Mesodermal cell (in vitro differentiated cells): Measurements from ENCODE around the gene TMPRSS9.
"Not testable (repeated sequence)": the region's sequence is repeated elsewhere in the genome, so short reads cannot be mapped to it uniquely, and the experiment has no call there.

ENCODE experiments used
- H3K27ac ChIP-seq: 2 replicates; pipeline ENCODE4 v1.7.0; 2013; ENCODE audit warnings: mild to moderate bottlenecking, low read depth, low read length, moderate library complexity; ENCODE audit not compliant: severe bottlenecking
- H3K36me3 ChIP-seq: 2 replicates; pipeline ENCODE4 v1.7.1; 2013; ENCODE audit warnings: mild to moderate bottlenecking, low read length, moderate library complexity; ENCODE audit not compliant: control insufficient read depth, insufficient read depth
- H3K4me1 ChIP-seq: one replicate; pipeline ENCODE4 v1.7.1; 2013; ENCODE audit warnings: mild to moderate bottlenecking, low read length; ENCODE audit not compliant: insufficient read depth, control insufficient read depth, poor library complexity, severe bottlenecking
- H3K4me3 ChIP-seq: 2 replicates; pipeline ENCODE4 v1.7.0; 2013; ENCODE audit warnings: low read length, control low read depth, mild to moderate bottlenecking; ENCODE audit not compliant: insufficient read depth, poor library complexity, severe bottlenecking; ENCODE audit errors: extremely low read depth
- H3K9me3 ChIP-seq: 2 replicates; pipeline ENCODE4 v1.7.1; 2013; ENCODE audit warnings: mild to moderate bottlenecking, low read length, moderate library complexity; ENCODE audit not compliant: control insufficient read depth
- WGBS, 2 experiments: methylation state at CpG; one replicate each; pipeline ENCODE4 v1.1.5; 2013; ENCODE audit warnings: missing lambda C conversion rate in 2 of 2; ENCODE audit not compliant: insufficient coverage in 2 of 2; 5-methylcytosine and 5-hydroxymethylcytosine counted together

Gene TMPRSS9

GRCh38 chr19:2395293-2395829, 35.3 kb downstream of the TMPRSS9 start:
- H3K4me3 ChIP-seq, H3K27ac ChIP-seq, H3K4me1 ChIP-seq, H3K9me3 ChIP-seq, H3K36me3 ChIP-seq: not testable (repeated sequence)
- WGBS, 2 experiments = 91 to 98% methylated on average over 18 of the region's 18 CpGs

GRCh38 chr19:2397173-2397572, 37.1 kb downstream of the TMPRSS9 start:
- not testable (repeated sequence) for H3K4me1 ChIP-seq, H3K4me3 ChIP-seq, H3K9me3 ChIP-seq, H3K27ac ChIP-seq, H3K36me3 ChIP-seq
- WGBS, 2 experiments = 94 to 100% methylated on average over 4 to 5 of the region's 7 CpGs

- Histone ChIP-seq H3K9me3 (no peaks in the 10 kb centered on the region), H3K36me3 (no peaks in the 10 kb centered on the region), H3K4me3 (no peak overlapping the region), H3K27ac (no peak overlapping the region), H3K4me1 (no peaks in the 10 kb centered on the region)
- 86 to 90% methylated on average over 12 to 14 of the region's 14 CpGs for WGBS, 2 experiments
Observed at GRCh38 chr19:2398735-2399305, 38.8 kb downstream of the TMPRSS9 start.

- Histone ChIP-seq H3K4me3 (no peak overlapping the region), H3K9me3 (no peaks in the 10 kb centered on the region)
- WGBS, 2 experiments = 97 to 100% methylated on average over 4 of the region's 4 CpGs
Observed at GRCh38 chr19:2399582-2399981, 39.5 kb downstream of the TMPRSS9 start.

GRCh38 chr19:2408247-2408646, 48.2 kb downstream of the TMPRSS9 start:
- Histone ChIP-seq H3K36me3 (no peaks in the 10 kb centered on the region), H3K4me3 (no peak overlapping the region), H3K27ac (no peak overlapping the region), H3K4me1 (no peaks in the 10 kb centered on the region), H3K9me3 (peaks cover 10% of the 10 kb centered on the region)
- WGBS, 2 experiments = 87 to 90% methylated on average over 23 to 24 of the region's 25 CpGs

More at GRCh38 chr19:2399582-2399981, 39.5 kb downstream of the TMPRSS9 start:
- no peak overlapping the region for H3K27ac ChIP-seq
- no peaks in the 10 kb centered on the region for H3K4me1 ChIP-seq
- no peaks in the 10 kb centered on the region for H3K36me3 ChIP-seq

- H3K36me3 ChIP-seq = no peaks in the 10 kb centered on the region
- no peak overlapping the region for H3K27ac ChIP-seq
- H3K4me3 ChIP-seq = no peak overlapping the region
- 98% methylated on average over 4 to 6 of the region's 7 CpGs for WGBS, 2 experiments
- H3K9me3 ChIP-seq = peaks cover 10% of the 10 kb centered on the region
- H3K4me1 ChIP-seq = no peaks in the 10 kb centered on the region
Observed at GRCh38 chr19:2409352-2409912, 49.4 kb downstream of the TMPRSS9 start.

- H3K9me3 ChIP-seq = peaks cover 10% of the 10 kb centered on the region
- no peak overlapping the region for H3K4me3 ChIP-seq
- H3K36me3 ChIP-seq = no peaks in the 10 kb centered on the region
- no peak overlapping the region for H3K27ac ChIP-seq
- H3K4me1 ChIP-seq = no peaks in the 10 kb centered on the region
- WGBS, 2 experiments = 93 to 95% methylated on average over 7 of the region's 7 CpGs
Observed at GRCh38 chr19:2410023-2410422, 50.0 kb downstream of the TMPRSS9 start.

- Histone ChIP-seq H3K27ac (no peak overlapping the region), H3K9me3 (peaks cover 10% of the 10 kb centered on the region), H3K36me3 (no peaks in the 10 kb centered on the region), H3K4me1 (no peaks in the 10 kb centered on the region), H3K4me3 (no peak overlapping the region)
- WGBS, 2 experiments = 90 to 94% methylated on average over 5 of the region's 8 CpGs
Observed at GRCh38 chr19:2411709-2412108, 51.6 kb downstream of the TMPRSS9 start.

- 73 to 93% methylated on average over 1 to 2 of the region's 2 CpGs for WGBS, 2 experiments
- no peak overlapping the region for H3K27ac ChIP-seq
- no peak overlapping the region for H3K4me3 ChIP-seq
- H3K36me3 ChIP-seq = no peaks in the 10 kb centered on the region
- H3K4me1 ChIP-seq = no peaks in the 10 kb centered on the region
- H3K9me3 ChIP-seq = peaks cover 10% of the 10 kb centered on the region
Observed at GRCh38 chr19:2412449-2412848, 52.4 kb downstream of the TMPRSS9 start.

- no peaks in the 10 kb centered on the region for H3K36me3 ChIP-seq
- peaks cover 10% of the 10 kb centered on the region for H3K9me3 ChIP-seq
- WGBS, 2 experiments = 93 to 97% methylated on average over 7 of the region's 7 CpGs
Observed at GRCh38 chr19:2413159-2413558, 53.1 kb downstream of the TMPRSS9 start.

GRCh38 chr19:2413629-2414028, 53.6 kb downstream of the TMPRSS9 start:
- Histone ChIP-seq H3K4me3 (no peak overlapping the region), H3K9me3 (peaks cover 10% of the 10 kb centered on the region), H3K27ac (no peak overlapping the region), H3K4me1 (no peaks in the 10 kb centered on the region), H3K36me3 (no peaks in the 10 kb centered on the region)
- WGBS, 2 experiments = 93 to 96% methylated on average over 13 to 15 of the region's 16 CpGs

More at GRCh38 chr19:2413159-2413558, 53.1 kb downstream of the TMPRSS9 start:
- Histone ChIP-seq H3K27ac (no peak overlapping the region), H3K4me1 (no peaks in the 10 kb centered on the region), H3K4me3 (no peak overlapping the region)
